DMS53 treated with DMSO at 0.1 percent for 48 hours (cell line): ENCODE results near the gene ZNF677.
"Not testable (repeated sequence)": the region's sequence is repeated elsewhere in the genome, so short reads cannot be mapped to it uniquely, and the experiment has no call there.

Experiments
- DNase-seq: peaks from one replicate; lab custom pipeline; 2025; ENCODE audit not compliant: unreplicated experiment; lab: John Stamatoyannopoulos, UW

Gene ZNF677

GRCh38 chr19:53193535-53194222 lies 61.0 kb downstream of the ZNF677 start:
- no peak for DNase-seq

GRCh38 chr19:53192771-53193534 lies 61.7 kb downstream of the ZNF677 start, which contains the start of gene ZNF665:
Gene ZNF665, minus strand, starts transcription at chr19:53193358. Its CDS starts 10,460 bp downstream, at chr19:53182898.
- DNase-seq, result peak; percentile 47

DNA sequence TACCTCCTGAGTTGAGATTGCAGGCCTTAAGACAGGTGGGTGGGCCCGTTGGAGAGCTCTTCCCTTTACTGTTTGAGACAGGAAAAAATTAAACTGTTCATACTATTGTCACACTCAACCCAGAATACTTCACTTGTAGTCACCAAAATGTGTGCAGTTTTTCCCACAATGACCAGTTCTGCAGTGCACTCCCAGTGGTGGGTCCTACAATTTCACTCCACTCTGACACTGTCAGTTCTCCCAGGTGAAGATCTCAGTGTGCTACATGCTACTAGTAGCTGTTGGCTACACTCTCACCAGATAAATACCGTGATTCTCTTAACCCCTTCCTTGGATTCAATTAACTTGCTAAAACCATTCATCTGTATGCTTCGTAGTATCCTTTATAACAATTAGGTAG lies 64.4 kb downstream of the ZNF677 start:
- DNase-seq, result no peak

DNA sequence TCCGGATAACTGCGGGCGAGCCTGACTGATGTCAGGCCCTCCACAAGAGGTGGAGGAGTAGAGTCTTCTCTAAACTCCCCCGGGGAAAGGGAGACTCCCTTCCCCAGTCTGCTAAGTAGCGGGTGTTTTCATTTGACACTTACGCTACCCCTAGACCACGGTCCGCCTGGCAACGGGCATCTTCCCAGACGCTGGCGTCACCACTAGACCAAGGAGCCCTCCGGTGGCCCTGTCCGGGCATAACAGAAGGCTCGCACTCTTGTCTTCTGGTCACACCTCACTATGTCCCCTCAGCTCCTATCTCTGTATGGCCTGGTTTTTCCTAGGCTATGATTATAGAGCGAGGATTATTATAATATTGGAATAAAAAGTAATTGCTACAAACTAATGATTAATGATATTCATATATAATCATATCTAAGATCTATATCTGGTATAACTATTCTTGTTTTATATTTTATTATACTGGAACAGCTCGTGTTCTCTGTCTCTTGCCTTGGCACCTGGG lies 64.9 kb downstream of the ZNF677 start:
- DNase-seq, result not testable (repeated sequence)
